Measurements from ENCODE around the gene ALB.

DNA sequence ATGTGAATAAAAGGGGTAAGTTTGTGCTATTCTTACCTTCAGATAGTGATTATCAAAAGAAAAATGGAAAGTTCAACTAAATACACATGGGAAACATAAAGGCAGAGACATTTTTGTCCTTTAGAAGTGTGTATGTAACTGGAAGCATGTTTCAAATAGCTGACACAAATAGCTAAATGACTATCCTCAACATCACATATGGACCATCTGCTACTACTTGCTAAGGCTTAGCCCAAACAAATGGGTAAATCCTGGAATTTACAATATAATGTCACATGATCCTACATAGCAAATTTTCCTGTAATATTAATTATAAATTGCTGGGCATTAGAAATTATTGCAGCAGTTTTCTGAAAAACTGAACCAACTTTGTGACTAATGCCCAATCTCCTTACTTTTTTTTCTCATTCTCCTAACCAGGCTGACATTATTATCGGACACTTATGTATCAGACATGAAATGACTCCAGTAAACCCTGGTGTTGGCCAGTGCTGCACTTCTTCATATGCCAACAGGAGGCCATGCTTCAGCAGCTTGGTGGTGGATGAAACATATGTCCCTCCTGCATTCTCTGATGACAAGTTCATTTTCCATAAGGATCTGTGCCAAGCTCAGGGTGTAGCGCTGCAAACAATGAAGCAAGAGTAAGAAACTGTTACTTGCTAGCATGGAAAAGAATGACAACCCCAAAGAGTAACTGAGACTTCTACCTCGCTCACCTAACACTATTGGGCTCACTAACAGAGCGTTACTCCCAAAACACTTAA, 48.1 kb downstream of the ALB start:
- TF ChIP-seq, protein P1, sequence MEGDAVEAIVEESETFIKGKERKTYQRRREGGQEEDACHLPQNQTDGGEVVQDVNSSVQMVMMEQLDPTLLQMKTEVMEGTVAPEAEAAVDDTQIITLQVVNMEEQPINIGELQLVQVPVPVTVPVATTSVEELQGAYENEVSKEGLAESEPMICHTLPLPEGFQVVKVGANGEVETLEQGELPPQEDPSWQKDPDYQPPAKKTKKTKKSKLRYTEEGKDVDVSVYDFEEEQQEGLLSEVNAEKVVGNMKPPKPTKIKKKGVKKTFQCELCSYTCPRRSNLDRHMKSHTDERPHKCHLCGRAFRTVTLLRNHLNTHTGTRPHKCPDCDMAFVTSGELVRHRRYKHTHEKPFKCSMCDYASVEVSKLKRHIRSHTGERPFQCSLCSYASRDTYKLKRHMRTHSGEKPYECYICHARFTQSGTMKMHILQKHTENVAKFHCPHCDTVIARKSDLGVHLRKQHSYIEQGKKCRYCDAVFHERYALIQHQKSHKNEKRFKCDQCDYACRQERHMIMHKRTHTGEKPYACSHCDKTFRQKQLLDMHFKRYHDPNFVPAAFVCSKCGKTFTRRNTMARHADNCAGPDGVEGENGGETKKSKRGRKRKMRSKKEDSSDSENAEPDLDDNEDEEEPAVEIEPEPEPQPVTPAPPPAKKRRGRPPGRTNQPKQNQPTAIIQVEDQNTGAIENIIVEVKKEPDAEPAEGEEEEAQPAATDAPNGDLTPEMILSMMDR (IDR thresholded peaks at IDR 0.05): no peak
- TF ChIP-seq POLR2A (IDR thresholded peaks at IDR 0.05): no peak

Measured in thyroid gland (tissue), 4 donors.